Muscle layer of duodenum (tissue), 2 donors: Measurements from ENCODE around the gene ART5.

ENCODE experiments used
- H3K27ac ChIP-seq: one replicate; pipeline ENCODE4 v1.7.0; 2013; ENCODE audit warnings: mild to moderate bottlenecking, low read length
- H3K27me3 ChIP-seq: one replicate; pipeline ENCODE4 v1.7.0; 2013; ENCODE audit warnings: low read depth, mild to moderate bottlenecking, control low read depth, low read length
- H3K36me3 ChIP-seq, 2 donors: one replicate each; pipeline ENCODE4 v1.7.0; 2013; ENCODE audit warnings: low read length in 2 of 2, control low read depth in 1 of 2, mild to moderate bottlenecking in 1 of 2; ENCODE audit not compliant: insufficient read depth in 2 of 2, control insufficient read depth in 1 of 2
- H3K4me1 ChIP-seq, 2 donors: one replicate each; pipeline ENCODE4 v1.7.0; 2013; ENCODE audit warnings: low read length in 2 of 2, mild to moderate bottlenecking in 2 of 2, control low read depth in 1 of 2, moderate library complexity in 1 of 2; ENCODE audit not compliant: insufficient read depth in 2 of 2, control insufficient read depth in 1 of 2
- H3K4me3 ChIP-seq, 2 donors: one replicate each; pipeline ENCODE4 v1.7.0; 2013; ENCODE audit warnings: low read length in 2 of 2, low read depth in 1 of 2, mild to moderate bottlenecking in 1 of 2
- H3K9me3 ChIP-seq, 2 donors: one replicate each; pipeline ENCODE4 v1.7.0; 2013; ENCODE audit warnings: low read length in 2 of 2, control low read depth in 1 of 2, mild to moderate bottlenecking in 1 of 2; ENCODE audit not compliant: control insufficient read depth in 1 of 2
- donor health status: healthy.

Gene ART5, protein sequence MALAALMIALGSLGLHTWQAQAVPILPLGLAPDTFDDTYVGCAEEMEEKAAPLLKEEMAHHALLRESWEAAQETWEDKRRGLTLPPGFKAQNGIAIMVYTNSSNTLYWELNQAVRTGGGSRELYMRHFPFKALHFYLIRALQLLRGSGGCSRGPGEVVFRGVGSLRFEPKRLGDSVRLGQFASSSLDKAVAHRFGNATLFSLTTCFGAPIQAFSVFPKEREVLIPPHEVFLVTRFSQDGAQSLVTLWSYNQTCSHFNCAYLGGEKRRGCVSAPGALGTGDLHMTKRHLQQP

DNA sequence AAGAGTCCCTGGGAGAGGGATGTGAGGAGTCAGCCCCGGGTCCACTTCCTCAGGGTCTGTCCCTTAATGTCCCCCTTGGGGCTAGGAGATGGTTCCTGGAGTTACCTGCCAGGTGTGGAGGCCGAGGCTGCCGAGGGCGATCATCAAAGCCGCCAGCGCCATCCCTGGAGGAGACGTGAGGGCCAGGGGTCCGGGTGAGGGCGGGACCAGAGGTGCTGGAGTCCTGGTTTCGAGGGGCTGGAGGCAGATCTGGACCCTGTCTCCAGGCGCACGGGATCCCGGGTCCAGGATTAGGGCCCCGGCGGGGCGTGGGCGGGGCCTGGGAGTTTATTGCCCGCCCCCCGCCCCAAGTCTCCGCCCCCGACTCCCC, at the start of gene ART5:
TSS of gene ART5 (minus strand) at position 292 of the 370 bp plus-strand sequence. CDS start at position 162, 130 bp downstream.
- Histone ChIP-seq H3K36me3 (no peaks in the 10 kb centered on the region), H3K9me3 (no peaks in the 10 kb centered on the region), H3K4me3 (peak within 1 kb of the TSS; percentile 59 to 67), H3K27me3 (peaks cover 5% of the 10 kb centered on the region), H3K4me1 (peaks cover 6 to 17% of the 10 kb centered on the region in 2 donors), H3K27ac (no peak within 1 kb of the TSS)

DNA sequence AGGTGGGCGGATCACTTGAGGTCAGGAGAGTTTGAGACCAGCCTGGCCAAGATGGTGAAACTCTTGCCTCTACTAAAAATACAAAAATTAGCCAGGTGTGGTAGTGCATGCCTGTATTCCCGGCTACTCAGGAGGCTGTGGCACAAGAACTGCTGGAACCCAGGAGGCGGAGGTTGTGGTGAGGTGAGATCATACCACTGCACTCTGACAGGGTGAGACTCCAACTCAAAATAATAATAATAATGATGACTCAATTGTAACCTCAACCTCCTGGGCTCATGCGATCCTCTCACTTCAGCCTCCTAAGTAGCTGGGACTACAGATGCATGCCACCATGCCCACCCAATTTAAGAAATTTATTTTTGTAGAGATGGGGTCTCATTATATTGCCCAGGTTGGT, 45.0 kb upstream of the ART5 start:
- Histone ChIP-seq H3K4me1 (no peaks in the 10 kb centered on the region), H3K36me3 (peaks cover 41 to 78% of the 10 kb centered on the region in 2 donors), H3K9me3 (no peaks in the 10 kb centered on the region), H3K4me3 (no peak overlapping the region), H3K27me3 (no peaks in the 10 kb centered on the region), H3K27ac (no peak overlapping the region)

- no peaks in the 10 kb centered on the region for H3K9me3 ChIP-seq
- no peak overlapping the region for H3K4me3 ChIP-seq
- peaks cover 41 to 78% of the 10 kb centered on the region in 2 donors for H3K36me3 ChIP-seq
- no peaks in the 10 kb centered on the region for H3K27me3 ChIP-seq
- H3K27ac ChIP-seq = no peak overlapping the region
- H3K4me1 ChIP-seq = no peaks in the 10 kb centered on the region
Measured at GRCh38 chr11:3685923-3686322, 44.1 kb upstream of the ART5 start.

- no peaks in the 10 kb centered on the region for H3K4me1 ChIP-seq
- H3K9me3 ChIP-seq = no peaks in the 10 kb centered on the region
- H3K27me3 ChIP-seq = no peaks in the 10 kb centered on the region
- no peak overlapping the region for H3K27ac ChIP-seq
- H3K4me3 ChIP-seq = no peak overlapping the region
- H3K36me3 ChIP-seq = peaks cover 45 to 82% of the 10 kb centered on the region in 2 donors
Measured at GRCh38 chr11:3684819-3685172, 43.0 kb upstream of the ART5 start.

GRCh38 chr11:3684129-3684818, 42.5 kb upstream of the ART5 start:
- no peak overlapping the region for H3K4me3 ChIP-seq
- H3K4me1 ChIP-seq = no peaks in the 10 kb centered on the region
- H3K36me3 ChIP-seq = peaks cover 51 to 82% of the 10 kb centered on the region in 2 donors
- H3K27ac ChIP-seq = no peak overlapping the region
- H3K9me3 ChIP-seq = no peaks in the 10 kb centered on the region
- no peaks in the 10 kb centered on the region for H3K27me3 ChIP-seq

DNA sequence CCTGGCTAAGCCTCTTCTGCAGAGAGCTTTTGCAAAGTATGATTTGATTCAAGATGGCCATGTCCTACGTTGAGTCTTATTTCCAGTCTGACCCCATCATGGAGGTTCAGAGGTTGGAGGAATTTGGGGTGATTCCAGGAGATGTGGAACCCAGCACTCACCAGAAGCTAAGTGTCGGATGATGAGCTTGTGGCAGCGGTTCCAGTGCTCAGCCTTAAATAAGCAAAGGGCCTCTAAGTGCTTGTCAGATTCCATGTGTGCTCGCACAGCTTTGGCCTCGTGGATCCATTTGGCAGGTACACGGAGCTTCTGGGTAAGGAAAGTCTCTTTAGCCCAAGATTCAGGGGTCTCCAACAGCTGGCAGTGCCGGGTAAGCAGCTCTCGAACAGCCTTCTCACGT, 41.2 kb upstream of the ART5 start:
- H3K9me3 ChIP-seq = no peaks in the 10 kb centered on the region
- no peaks in the 10 kb centered on the region for H3K4me1 ChIP-seq
- H3K27ac ChIP-seq = no peak overlapping the region
- peaks cover 60 to 88% of the 10 kb centered on the region in 2 donors for H3K36me3 ChIP-seq
- no peaks in the 10 kb centered on the region for H3K27me3 ChIP-seq
- no peak overlapping the region for H3K4me3 ChIP-seq

GRCh38 chr11:3679077-3679476, 37.3 kb upstream of the ART5 start:
- Histone ChIP-seq H3K27me3 (no peaks in the 10 kb centered on the region), H3K4me3 (no peak overlapping the region), H3K27ac (no peak overlapping the region), H3K4me1 (no peaks in the 10 kb centered on the region), H3K36me3 (peaks cover 78 to 90% of the 10 kb centered on the region in 2 donors), H3K9me3 (no peaks in the 10 kb centered on the region)

DNA sequence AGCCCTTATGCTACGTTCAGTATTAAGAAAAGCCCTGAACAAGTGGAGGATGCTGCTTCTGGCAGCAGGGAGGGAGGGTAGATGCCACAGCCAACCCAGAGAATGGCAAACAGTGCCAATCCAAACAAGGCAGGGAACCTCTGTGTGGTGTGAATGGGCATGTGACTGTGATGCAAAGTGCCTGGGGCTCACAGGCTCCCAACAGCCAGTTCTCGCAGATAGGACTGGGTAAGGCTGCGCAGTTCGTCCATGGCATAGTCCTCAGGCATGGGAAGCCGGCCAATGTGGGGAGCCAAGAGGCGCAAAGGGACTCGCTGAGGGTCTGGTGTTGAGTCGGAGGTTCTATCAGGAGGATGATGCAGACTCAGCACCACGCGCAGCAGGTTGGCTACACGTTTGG, 34.2 kb upstream of the ART5 start:
- H3K27me3 ChIP-seq = no peaks in the 10 kb centered on the region
- peaks cover 78 to 95% of the 10 kb centered on the region in 2 donors for H3K36me3 ChIP-seq
- H3K9me3 ChIP-seq = no peaks in the 10 kb centered on the region
- H3K27ac ChIP-seq = no peak overlapping the region
- no peak overlapping the region for H3K4me3 ChIP-seq
- no peaks in the 10 kb centered on the region for H3K4me1 ChIP-seq

- Histone ChIP-seq H3K27me3 (no peaks in the 10 kb centered on the region), H3K27ac (no peak overlapping the region), H3K9me3 (no peaks in the 10 kb centered on the region), H3K4me1 (no peaks in the 10 kb centered on the region), H3K36me3 (peaks cover 66 to 93% of the 10 kb centered on the region in 2 donors), H3K4me3 (no peak overlapping the region)
Measured at GRCh38 chr11:3674189-3674588, 32.4 kb upstream of the ART5 start.

GRCh38 chr11:3671334-3672254, 29.8 kb upstream of the ART5 start, which contains the start of gene CHRNA10:
Gene CHRNA10, minus strand, starts transcription at chr11:3671384. Its CDS starts 72 bp downstream, at chr11:3671312.
- H3K9me3 ChIP-seq = no peaks in the 10 kb centered on the region
- H3K27ac ChIP-seq = no peak within 1 kb of the TSS
- peaks cover 54 to 92% of the 10 kb centered on the region in 2 donors for H3K36me3 ChIP-seq
- H3K4me1 ChIP-seq = no peaks in the 10 kb centered on the region
- H3K4me3 ChIP-seq = no peak within 1 kb of the TSS
- H3K27me3 ChIP-seq = no peaks in the 10 kb centered on the region

- no peaks in the 10 kb centered on the region for H3K4me1 ChIP-seq
- H3K27ac ChIP-seq = no peak overlapping the region
- H3K9me3 ChIP-seq = no peaks in the 10 kb centered on the region
- peaks cover 37 to 94% of the 10 kb centered on the region in 2 donors for H3K36me3 ChIP-seq
- no peaks in the 10 kb centered on the region for H3K27me3 ChIP-seq
- H3K4me3 ChIP-seq = no peak overlapping the region
Measured at GRCh38 chr11:3669742-3670183, 28.0 kb upstream of the ART5 start.
